Activated naive CD8-positive, alpha-beta T cell treated with anti-CD3 and anti-CD28 coated beads, Interleukin-2, amount 50 U/mL, for 24 hours (primary cell): ENCODE results near the gene POU2F3.
A peak's percentile ranks its signal among the peaks of the same experiment; 100 is the strongest.

Experiments
- ATAC-seq: fragments of 150-1000 bp; cut with Tn5 transposase; one replicate; pipeline ENCODE4 v1.10.0; 2021
- DNase-seq: peaks from one replicate; pipeline ENCODE4 v3.0.0; 2021
- H3K27ac Mint-ChIP-seq: one replicate; pipeline ENCODE4 v1.8.0; 2021; ENCODE audit warnings: mild to moderate bottlenecking, mixed read lengths
- H3K27me3 Mint-ChIP-seq: one replicate; pipeline ENCODE4 v1.8.0; 2021; ENCODE audit warnings: mixed read lengths
- H3K36me3 Mint-ChIP-seq: one replicate; pipeline ENCODE4 v1.8.0; 2021; ENCODE audit warnings: low read depth, mixed read lengths
- H3K4me1 Mint-ChIP-seq: one replicate; pipeline ENCODE4 v1.8.0; 2021; ENCODE audit warnings: mixed read lengths
- H3K4me3 Mint-ChIP-seq: one replicate; pipeline ENCODE4 v1.8.0; 2021; ENCODE audit warnings: mild to moderate bottlenecking, moderate library complexity, mixed read lengths
- H3K9me3 Mint-ChIP-seq: one replicate; pipeline ENCODE4 v1.8.0; 2021; ENCODE audit warnings: mixed read lengths

Gene POU2F3

DNA sequence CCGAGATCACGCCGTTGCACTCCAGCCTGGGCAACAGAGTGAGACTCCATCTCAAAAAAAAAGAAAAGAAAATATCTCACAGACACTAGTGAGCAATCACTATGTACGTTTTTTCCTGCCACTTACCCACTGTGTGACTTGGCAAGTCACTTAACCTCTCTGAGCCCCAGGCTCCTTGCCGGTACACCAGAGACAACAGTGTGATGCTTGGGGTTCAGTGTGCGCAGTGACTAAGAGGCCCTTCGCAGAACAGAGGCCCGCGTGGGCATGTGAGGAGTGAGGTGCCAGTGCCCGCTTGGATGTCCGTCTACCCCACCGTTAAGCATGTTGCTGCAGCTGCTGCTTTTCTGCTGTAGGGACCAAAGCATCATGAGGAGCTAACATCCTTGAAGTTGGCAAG is 22.4 kb upstream of the POU2F3 start:
- ATAC-seq (no peak), DNase-seq (no peak)
- Mint-ChIP-seq H3K27ac (no peak overlapping the region), H3K4me3 (no peak overlapping the region), H3K27me3 (peaks cover 2% of the 10 kb centered on the region), H3K36me3 (no peaks in the 10 kb centered on the region), H3K9me3 (no peaks in the 10 kb centered on the region), H3K4me1 (peaks cover 6% of the 10 kb centered on the region)

DNA sequence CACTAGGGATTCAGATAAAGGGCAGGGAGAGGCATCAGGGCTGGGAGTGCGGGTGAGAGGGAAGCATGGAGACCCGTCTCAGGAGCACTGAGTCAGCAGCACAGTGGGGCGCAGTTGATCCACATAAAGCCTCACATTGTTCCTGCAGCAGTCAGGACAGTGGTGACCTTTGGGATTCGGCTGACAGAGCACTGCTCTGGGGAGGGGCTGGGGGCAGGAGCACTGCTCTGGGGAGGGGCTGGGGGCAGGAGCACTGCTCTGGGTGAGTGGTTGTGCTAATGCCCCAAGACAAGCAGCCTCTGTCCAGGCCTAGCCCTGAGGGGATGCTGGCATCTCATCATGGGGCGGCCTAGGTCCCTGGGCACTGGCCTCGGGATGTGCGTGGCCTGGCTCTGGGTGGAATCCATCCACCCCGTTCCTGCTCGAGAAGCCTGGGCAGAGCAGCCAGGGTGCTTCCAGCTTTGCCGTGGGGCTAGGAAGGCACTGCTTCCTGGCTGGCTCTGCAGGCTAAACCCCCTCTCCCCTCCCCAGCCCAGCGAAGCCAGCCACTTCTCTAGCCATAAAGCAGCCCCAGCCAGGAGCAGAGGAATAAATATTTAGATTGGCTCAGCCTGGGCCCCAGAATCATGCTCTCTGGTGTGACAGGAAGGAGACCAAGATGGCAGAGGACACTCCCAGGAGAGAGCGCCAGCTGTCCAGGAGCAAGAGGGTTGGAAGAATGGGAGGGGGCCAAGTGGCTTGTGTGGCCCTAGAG is 21.8 kb upstream of the POU2F3 start:
- no peaks in the 10 kb centered on the region for H3K36me3 Mint-ChIP-seq
- no peaks in the 10 kb centered on the region for H3K9me3 Mint-ChIP-seq
- ATAC-seq (no peak), DNase-seq (no peak)
- H3K4me1 Mint-ChIP-seq, result peaks cover 6% of the 10 kb centered on the region
- no peak overlapping the region for H3K4me3 Mint-ChIP-seq
- H3K27me3 Mint-ChIP-seq, result peaks cover 2% of the 10 kb centered on the region
- no peak overlapping the region for H3K27ac Mint-ChIP-seq

DNA sequence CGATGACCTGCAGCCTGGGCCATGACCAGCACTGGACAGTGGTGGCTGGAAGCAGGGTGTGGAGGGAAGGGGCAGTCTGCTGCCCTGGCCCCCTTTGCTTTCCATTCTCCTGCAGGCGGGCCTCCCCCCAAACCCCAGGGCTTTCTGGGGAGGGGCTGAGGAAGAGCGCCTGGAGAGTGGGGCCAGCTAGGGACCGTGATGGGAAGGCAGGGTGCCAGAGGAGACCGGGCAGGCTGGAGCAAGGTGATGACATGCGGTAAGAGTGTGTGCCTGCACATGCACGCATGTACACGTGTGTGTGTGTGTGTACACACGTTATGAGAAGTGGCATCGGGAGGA is 21.3 kb upstream of the POU2F3 start:
- DNase-seq, result no peak
- Mint-ChIP-seq H3K27me3 (peaks cover 2% of the 10 kb centered on the region), H3K4me1 (peaks cover 6% of the 10 kb centered on the region), H3K9me3 (no peaks in the 10 kb centered on the region), H3K27ac (no peak overlapping the region), H3K36me3 (no peaks in the 10 kb centered on the region), H3K4me3 (no peak overlapping the region)
- ATAC-seq, result no peak

DNA sequence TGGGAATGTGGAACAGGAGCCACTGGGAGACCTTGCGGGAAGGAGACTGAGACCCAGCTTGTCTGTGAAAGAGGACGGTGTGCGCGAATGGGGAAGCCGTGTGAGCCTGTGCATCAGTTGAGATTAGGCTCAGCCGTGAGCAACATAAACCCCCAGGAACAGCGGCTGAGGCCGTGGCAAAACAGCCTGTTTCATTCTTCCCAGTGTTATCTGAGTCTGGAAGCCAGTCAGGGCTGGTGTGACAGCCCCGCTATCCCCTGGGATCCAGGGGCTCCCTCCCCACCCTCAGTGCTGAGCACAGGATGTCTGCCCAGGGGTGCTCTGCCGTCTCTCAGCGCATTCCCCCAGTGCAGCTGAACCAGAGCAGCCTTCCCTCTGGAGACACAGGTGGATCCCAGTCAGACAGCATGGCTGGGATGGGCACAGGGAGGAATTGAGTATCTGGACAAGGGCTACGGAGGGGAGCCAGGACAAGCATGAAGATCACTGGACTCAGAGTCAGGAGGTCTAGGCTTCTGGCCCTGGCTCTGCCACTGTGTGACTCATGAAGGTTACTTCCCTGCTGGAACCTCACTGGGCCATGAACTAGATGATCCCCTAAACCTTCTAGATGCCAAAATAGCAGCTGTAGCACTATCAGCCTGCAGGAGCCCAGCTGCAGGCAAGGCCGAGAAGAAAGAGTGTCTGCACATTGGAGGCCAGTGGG is 20.6 kb upstream of the POU2F3 start:
- DNase-seq, result no peak
- Mint-ChIP-seq H3K36me3 (no peaks in the 10 kb centered on the region), H3K27me3 (peaks cover 3% of the 10 kb centered on the region), H3K27ac (no peak overlapping the region), H3K4me3 (no peak overlapping the region), H3K9me3 (no peaks in the 10 kb centered on the region), H3K4me1 (peaks cover 7% of the 10 kb centered on the region)
- no peak for ATAC-seq

DNA sequence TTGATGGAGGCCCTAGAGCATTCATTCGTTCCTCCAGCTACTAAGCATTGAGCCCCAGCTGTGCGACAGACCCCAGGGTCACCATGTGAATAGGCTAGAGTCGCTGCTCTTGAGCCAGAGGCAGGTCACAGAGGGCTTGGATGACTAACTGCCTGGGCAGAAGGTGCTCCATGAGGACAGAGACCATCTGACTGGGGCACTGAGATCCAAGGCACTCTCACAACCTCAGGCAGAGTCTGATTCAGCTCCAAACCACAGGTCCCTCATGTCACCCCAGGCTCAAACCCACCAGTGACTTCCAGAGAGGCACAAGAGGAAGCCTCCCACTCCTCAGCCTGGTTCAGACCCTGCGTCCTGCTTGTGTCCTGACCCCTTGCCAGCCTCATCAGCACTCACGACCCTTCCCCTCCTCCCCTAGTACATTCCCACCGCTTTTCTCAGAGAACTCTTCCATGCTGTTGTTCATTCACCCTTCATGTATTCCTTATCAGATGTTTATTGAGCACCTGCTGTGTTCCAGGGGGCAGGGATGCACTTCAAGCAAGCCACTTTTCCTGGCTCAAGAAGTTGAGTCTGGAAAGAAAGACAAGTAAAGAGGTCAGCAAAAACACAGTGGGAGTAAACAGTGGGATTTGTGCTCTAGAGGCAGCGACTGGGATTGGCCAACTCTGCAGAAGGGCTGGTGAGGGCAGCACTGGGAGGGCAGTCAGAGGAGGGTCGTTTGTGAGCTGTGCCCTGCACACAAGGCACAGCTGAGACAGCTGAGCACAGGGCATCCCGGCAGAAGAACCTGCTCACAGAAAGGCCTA is 19.8 kb upstream of the POU2F3 start:
- Mint-ChIP-seq H3K27me3 (peaks cover 5% of the 10 kb centered on the region), H3K4me1 (peaks cover 12% of the 10 kb centered on the region), H3K36me3 (no peaks in the 10 kb centered on the region), H3K4me3 (no peak overlapping the region), H3K27ac (no peak overlapping the region), H3K9me3 (no peaks in the 10 kb centered on the region)
- no peak for ATAC-seq
- DNase-seq, result no peak

DNA sequence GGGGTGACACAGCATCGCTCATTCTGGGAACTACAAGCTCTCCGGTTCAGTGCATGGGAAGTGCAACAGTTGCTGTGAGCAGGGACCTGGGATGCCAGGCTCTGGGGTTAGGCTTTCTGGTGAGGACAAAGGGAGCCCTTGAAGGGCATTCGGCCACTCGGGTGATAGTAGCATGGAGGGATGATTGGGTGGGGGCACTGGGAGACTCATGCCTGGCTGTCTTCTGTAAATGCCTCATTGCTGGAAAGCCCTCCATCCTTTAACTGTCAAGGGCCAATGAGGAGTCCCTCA is 19.2 kb upstream of the POU2F3 start:
- Mint-ChIP-seq H3K4me3 (no peak overlapping the region), H3K36me3 (no peaks in the 10 kb centered on the region), H3K27me3 (peaks cover 5% of the 10 kb centered on the region), H3K4me1 (peaks cover 14% of the 10 kb centered on the region), H3K9me3 (no peaks in the 10 kb centered on the region), H3K27ac (no peak overlapping the region)
- ATAC-seq, result no peak
- no peak for DNase-seq

DNA sequence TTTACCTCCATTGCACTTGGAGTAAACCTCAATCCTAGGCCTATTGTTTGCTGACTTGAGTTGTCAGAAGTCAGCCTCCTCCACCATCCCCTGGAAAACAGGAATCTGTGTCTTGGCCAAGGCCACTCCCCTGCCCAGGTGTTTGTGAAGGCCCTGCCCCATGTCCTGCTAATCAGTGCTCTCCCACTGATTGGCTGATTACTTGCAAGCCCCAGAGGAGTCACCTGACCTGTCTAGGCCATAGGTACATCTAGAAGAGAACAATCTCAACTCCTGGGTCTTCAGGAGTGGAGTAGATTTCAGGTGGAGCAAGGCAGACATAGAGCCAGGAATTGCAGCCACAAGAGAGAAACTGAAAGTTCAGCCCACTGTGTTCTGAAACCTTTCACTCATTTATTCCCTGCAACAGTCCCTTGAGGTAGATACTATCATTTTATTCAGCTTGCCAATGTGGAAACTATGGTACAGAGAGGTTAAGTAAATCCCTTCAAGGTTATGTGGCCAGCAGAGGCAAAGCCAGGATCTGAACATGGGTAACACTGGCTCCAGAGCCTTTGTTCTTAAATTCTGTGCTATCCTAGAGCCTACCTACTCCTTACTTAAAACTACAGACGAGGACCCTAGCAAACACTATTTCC is 18.7 kb upstream of the POU2F3 start:
- Mint-ChIP-seq H3K4me1 (peaks cover 14% of the 10 kb centered on the region), H3K9me3 (no peaks in the 10 kb centered on the region), H3K36me3 (no peaks in the 10 kb centered on the region), H3K27ac (no peak overlapping the region), H3K27me3 (peaks cover 8% of the 10 kb centered on the region), H3K4me3 (no peak overlapping the region)
- ATAC-seq (peak; percentile 74), DNase-seq (no peak)

DNA sequence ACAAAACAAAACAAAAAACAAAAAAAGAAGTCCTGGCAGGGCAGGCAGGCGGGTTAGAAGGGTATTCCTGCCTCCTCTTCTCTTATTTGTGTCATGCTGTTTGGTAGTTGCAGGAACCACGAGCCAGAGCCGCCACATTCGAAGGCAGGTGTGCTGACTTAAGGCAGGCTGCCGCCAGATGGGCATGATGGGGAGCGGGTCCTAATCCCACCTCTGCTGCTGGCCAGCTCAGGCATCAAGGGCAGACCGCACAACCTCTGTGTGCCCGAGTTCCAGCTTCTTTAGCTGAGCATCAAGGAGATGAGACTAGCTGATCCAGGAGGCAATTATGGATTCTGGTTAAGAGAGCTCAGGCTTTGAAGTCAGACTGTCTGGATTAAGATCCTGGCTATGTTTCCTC is 17.0 kb upstream of the POU2F3 start:
- peaks cover 14% of the 10 kb centered on the region for H3K4me1 Mint-ChIP-seq
- peaks cover 8% of the 10 kb centered on the region for H3K27me3 Mint-ChIP-seq
- H3K27ac Mint-ChIP-seq, result no peak overlapping the region
- H3K36me3 Mint-ChIP-seq, result no peaks in the 10 kb centered on the region
- no peak overlapping the region for H3K4me3 Mint-ChIP-seq
- no peak for DNase-seq
- no peak for ATAC-seq
- H3K9me3 Mint-ChIP-seq, result no peaks in the 10 kb centered on the region

DNA sequence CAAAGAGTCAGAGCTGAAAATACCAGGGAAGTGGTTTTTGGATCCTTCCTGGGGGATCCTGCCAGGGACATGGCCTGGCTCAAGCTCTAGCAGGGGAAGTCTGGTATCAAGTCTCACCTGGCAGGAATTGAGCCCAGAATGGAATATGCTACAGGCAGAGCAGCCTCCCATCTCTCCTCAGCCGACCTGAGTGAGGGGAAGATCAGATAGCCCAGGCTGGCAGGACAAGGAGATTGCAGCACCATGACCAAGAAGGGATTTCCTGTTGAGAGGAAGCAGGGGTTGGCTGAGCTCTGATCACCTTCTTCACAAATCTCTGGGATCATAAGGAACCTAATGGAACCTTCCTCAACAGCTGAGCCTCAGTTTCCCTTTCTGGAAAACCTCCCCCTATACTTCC is 16.1 kb upstream of the POU2F3 start:
- no peak for DNase-seq
- H3K9me3 Mint-ChIP-seq, result no peaks in the 10 kb centered on the region
- peaks cover 8% of the 10 kb centered on the region for H3K27me3 Mint-ChIP-seq
- H3K27ac Mint-ChIP-seq, result no peak overlapping the region
- no peaks in the 10 kb centered on the region for H3K36me3 Mint-ChIP-seq
- no peak overlapping the region for H3K4me3 Mint-ChIP-seq
- no peak for ATAC-seq
- H3K4me1 Mint-ChIP-seq, result peaks cover 14% of the 10 kb centered on the region

DNA sequence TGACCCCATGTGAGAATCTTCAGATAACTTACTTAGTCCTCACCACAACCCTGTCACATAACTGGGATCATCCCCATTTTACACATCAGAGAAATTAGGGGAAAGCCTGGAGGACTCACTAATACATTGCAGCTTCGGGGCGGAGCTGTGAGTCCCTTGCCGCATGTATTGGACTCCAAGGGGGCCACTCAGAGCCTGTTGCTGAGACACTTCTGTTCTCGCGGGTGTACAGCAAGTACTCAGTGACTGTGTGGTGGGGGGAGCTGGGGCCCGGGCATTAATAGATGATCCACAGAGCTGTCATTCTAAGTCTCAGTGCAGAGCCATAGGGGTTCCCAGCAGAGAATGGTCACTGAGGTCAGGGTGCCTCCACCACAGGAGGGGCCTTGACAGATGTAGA is 15.6 kb upstream of the POU2F3 start:
- no peaks in the 10 kb centered on the region for H3K36me3 Mint-ChIP-seq
- no peaks in the 10 kb centered on the region for H3K9me3 Mint-ChIP-seq
- H3K27me3 Mint-ChIP-seq, result peaks cover 8% of the 10 kb centered on the region
- ATAC-seq, result no peak
- DNase-seq, result no peak
- H3K27ac Mint-ChIP-seq, result no peak overlapping the region
- peaks cover 14% of the 10 kb centered on the region for H3K4me1 Mint-ChIP-seq
- H3K4me3 Mint-ChIP-seq, result no peak overlapping the region

DNA sequence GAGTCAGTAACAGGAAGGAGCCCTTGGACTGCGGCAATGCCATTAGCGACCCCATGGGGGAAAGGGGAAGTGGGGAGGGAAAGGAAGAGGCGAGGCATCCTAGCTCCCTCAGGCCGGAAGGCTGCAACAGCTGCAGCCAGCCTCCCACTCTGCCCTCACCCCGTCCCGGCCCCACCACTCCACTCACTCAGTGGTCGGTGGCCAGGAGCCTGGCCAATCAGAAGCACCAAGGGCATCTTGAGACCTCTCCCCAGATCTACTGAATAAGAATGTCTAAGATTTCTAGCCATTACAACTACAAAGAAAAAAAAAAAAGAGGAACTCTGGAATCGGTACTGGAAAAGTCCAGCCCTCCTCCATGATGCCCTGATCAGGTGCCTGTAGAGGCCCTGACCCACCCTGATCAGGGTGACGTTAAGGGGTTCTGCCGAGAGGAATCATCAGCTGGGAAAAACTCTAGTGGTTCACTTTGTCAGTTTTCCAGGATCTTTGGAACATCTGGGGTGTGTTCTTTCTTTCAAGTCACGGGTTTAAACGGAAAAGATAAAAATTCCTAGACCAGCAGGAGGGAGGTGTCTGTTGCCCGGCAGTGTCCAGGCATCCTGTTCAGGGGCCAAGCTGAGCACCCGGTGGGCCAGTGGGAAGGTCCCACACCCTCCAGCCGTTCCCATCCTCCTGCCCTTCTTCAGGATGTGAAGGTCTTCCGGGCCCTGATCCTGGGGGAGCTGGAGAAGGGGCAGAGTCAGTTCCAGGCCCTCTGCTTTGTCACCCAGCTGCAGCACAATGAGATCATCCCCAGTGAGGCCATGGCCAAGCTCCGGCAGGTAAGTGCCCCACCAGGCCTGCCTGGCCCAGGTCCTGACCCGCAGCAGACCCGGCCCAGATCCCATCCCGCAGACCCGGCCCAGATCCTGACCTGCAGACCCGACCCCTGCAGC is 14.7 kb upstream of the POU2F3 start:
- H3K9me3 Mint-ChIP-seq, result no peaks in the 10 kb centered on the region
- no peaks in the 10 kb centered on the region for H3K36me3 Mint-ChIP-seq
- H3K4me3 Mint-ChIP-seq, result no peak overlapping the region
- no peak overlapping the region for H3K27ac Mint-ChIP-seq
- DNase-seq (no peak), ATAC-seq (no peak)
- peaks cover 14% of the 10 kb centered on the region for H3K4me1 Mint-ChIP-seq
- peaks cover 8% of the 10 kb centered on the region for H3K27me3 Mint-ChIP-seq

DNA sequence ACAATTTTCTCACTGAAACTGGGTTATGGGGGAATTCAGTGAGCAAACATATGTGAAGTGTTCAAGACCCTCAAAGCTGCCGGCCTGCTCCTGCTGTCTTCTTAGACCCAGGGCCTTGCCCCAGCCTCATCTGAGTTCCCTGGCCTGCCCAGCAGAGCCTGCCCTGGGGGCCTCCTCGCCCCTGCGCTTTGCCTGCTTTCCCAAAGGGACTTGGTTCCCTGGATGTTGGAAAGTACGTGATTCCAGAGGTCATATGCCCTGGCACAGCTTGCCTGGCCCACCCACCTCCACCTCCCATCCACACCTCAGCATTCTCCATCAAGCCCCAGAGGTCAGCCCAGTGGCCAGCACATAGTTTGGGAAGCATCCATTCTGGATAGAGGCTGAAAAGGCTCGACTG is 13.7 kb upstream of the POU2F3 start:
- no peak overlapping the region for H3K27ac Mint-ChIP-seq

DNA sequence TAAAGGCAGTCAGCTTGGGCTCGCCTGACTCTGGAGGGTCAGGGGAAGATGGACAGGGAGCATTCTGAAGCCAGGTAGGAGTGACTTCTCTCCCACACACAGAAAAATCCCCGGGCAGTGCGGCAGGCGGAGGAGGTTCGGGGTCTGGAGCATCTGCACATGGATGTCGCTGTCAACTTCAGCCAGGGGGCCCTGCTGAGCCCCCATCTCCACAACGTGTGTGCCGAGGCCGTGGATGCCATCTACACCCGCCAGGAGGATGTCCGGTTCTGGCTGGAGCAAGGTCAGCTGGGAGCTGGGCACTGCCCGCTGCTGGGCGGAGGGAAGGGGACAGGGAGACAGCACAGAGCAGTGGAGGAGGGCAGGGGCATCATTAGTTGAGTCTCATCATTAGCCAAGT is 13.2 kb upstream of the POU2F3 start:
- ATAC-seq (no peak), DNase-seq (no peak)
- Mint-ChIP-seq H3K9me3 (no peaks in the 10 kb centered on the region), H3K36me3 (no peaks in the 10 kb centered on the region), H3K27me3 (peaks cover 8% of the 10 kb centered on the region), H3K27ac (no peak overlapping the region), H3K4me1 (peaks cover 8% of the 10 kb centered on the region), H3K4me3 (no peak overlapping the region)

More for the DNA sequence above, 13.7 kb upstream of the POU2F3 start:
- peaks cover 8% of the 10 kb centered on the region for H3K27me3 Mint-ChIP-seq
- DNase-seq (no peak), ATAC-seq (no peak)
- peaks cover 11% of the 10 kb centered on the region for H3K4me1 Mint-ChIP-seq
- H3K9me3 Mint-ChIP-seq, result no peaks in the 10 kb centered on the region
- H3K4me3 Mint-ChIP-seq, result no peak overlapping the region
- H3K36me3 Mint-ChIP-seq, result no peaks in the 10 kb centered on the region

DNA sequence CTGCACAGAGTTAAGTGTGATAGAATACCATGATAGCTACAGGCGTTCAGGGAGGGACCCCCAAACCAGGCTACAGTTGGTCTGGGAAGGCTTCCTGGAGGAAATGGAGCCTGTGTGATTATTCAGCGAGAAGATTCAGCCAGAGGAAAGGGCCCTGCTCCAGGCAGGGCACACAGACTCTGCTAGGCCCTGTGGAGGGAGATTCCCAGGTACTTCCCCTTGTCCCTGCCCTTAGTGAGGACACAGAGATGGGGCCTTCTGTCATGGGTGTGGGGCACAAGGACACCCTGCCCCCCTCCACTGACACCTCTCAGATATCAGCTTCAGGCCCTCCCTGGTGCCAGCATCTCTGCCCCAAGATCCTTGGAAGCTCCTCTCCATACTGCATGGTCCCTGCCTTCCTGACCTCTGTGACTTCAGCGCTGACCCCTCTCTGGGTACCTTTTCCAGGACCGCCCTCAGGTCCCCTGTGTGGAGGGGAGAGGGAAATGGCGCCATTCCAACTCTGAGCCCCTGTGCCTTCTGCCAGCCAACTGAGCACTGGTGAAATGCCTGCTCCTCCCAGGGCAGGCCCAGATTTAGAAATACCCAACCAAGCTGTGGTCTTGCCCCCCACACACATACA is 12.6 kb upstream of the POU2F3 start:
- H3K4me1 Mint-ChIP-seq, result peaks cover 8% of the 10 kb centered on the region
- no peaks in the 10 kb centered on the region for H3K36me3 Mint-ChIP-seq
- DNase-seq, result no peak
- H3K27me3 Mint-ChIP-seq, result peaks cover 8% of the 10 kb centered on the region
- H3K4me3 Mint-ChIP-seq, result no peak overlapping the region
- no peak for ATAC-seq
- no peaks in the 10 kb centered on the region for H3K9me3 Mint-ChIP-seq
- H3K27ac Mint-ChIP-seq, result no peak overlapping the region
